Measurements from ENCODE around the gene COPRS.

Gene COPRS

DNA sequence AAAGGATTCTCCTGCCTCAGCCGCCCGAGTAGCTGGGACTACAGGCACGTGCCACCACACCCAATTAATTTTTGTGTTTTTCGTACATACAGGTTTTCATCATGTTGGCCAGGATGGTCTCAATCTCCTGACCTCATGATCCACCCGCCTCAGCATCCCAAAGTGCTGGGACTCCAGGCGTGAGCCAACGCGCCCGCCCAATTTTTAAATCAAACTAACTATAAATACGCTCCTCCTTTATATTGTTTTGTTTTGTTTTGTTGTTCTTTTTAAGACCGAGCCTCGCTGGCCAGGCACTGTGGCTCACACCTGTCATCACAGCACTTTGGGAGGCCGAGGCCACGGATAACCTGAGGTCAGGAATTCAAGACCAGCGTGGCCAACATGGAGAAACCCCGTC lies 44.4 kb upstream of the COPRS start:
- H3K36me3 ChIP-seq (ENCODE audit: insufficient read depth, low read length): 0 out of 2 replicates have a peak, but pooled peaks cover 4% of the 10 kb centered on the region

DNA sequence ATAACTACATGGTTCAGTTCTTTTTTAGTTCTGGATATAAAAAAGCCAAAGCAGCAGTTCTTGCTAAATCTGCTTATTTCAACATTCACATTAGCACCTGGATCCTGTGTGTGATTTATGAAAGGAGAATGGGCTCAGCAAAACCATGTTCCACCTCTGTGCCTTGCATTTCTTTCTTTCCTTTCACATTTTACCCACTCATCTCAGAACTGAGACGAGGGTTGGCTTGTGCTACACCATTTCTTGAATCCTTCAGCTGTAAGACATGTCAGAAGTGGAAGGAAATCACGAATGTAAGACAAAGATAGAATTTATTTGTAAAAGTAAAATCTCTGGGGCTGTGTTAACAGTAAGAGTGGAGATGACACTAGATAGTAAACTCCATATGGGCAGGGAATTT lies 43.6 kb upstream of the COPRS start:
- Histone ChIP-seq H4K20me1 (ENCODE audit: insufficient read depth, low read length, poor library complexity, severe bottlenecking) (peaks cover 16% of the 10 kb centered on the region), H3K36me3 (ENCODE audit: insufficient read depth, low read length) (0 out of 2 replicates have a peak, but pooled peaks cover 4% of the 10 kb centered on the region), H3K79me2 (ENCODE audit: insufficient read depth, low read length) (peaks cover 38% of the 10 kb centered on the region), H3K27me3 (ENCODE audit: insufficient read depth, low read length, poor library complexity, severe bottlenecking) (no peaks in the 10 kb centered on the region), H3K9me3 (ENCODE audit: insufficient read depth, low read depth, low read length) (no peaks in the 10 kb centered on the region), H3K4me1 (ENCODE audit: insufficient read depth, low read length, poor library complexity, severe bottlenecking) (peaks cover 7% of the 10 kb centered on the region), H3F3A (ENCODE audit: low read depth) (no peaks in the 10 kb centered on the region), H3K9me2 (replicated peaks; ENCODE audit: low read depth, low read length) (no peaks in the 10 kb centered on the region), H3K9ac (ENCODE audit: low read depth, low read length, poor library complexity, severe bottlenecking) (no peak overlapping the region), H3K4me2 (ENCODE audit: low read depth, low read length, poor library complexity, severe bottlenecking) (no peak overlapping the region), H2AFZ (ENCODE audit: low read length) (peak overlapping the region; percentile 77; the same call in 1 of the 2 replicates), H3K4me3 (ENCODE audit: low read length, poor library complexity, severe bottlenecking) (no peak overlapping the region)
- TF ChIP-seq, protein P1, sequence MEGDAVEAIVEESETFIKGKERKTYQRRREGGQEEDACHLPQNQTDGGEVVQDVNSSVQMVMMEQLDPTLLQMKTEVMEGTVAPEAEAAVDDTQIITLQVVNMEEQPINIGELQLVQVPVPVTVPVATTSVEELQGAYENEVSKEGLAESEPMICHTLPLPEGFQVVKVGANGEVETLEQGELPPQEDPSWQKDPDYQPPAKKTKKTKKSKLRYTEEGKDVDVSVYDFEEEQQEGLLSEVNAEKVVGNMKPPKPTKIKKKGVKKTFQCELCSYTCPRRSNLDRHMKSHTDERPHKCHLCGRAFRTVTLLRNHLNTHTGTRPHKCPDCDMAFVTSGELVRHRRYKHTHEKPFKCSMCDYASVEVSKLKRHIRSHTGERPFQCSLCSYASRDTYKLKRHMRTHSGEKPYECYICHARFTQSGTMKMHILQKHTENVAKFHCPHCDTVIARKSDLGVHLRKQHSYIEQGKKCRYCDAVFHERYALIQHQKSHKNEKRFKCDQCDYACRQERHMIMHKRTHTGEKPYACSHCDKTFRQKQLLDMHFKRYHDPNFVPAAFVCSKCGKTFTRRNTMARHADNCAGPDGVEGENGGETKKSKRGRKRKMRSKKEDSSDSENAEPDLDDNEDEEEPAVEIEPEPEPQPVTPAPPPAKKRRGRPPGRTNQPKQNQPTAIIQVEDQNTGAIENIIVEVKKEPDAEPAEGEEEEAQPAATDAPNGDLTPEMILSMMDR (conservative IDR thresholded peaks at IDR 0.05; ENCODE audit: low read length): no peak
- no peak for TF ChIP-seq EZH2phosphoT487 (IDR thresholded peaks at IDR 0.05; ENCODE audit: borderline replicate concordance)

More for the DNA sequence above, 44.4 kb upstream of the COPRS start:
- H3K79me2 ChIP-seq (ENCODE audit: insufficient read depth, low read length): peaks cover 31% of the 10 kb centered on the region
- no peak overlapping the region for H3K4me2 ChIP-seq (ENCODE audit: low read depth, low read length, poor library complexity, severe bottlenecking)
- H3K27me3 ChIP-seq (ENCODE audit: insufficient read depth, low read length, poor library complexity, severe bottlenecking): no peaks in the 10 kb centered on the region
- no peak overlapping the region for H3K4me3 ChIP-seq (ENCODE audit: low read length, poor library complexity, severe bottlenecking)
- no peak overlapping the region for H2AFZ ChIP-seq (ENCODE audit: low read length)
- H3K9me2 ChIP-seq (replicated peaks; ENCODE audit: low read depth, low read length): no peaks in the 10 kb centered on the region
- H4K20me1 ChIP-seq (ENCODE audit: insufficient read depth, low read length, poor library complexity, severe bottlenecking): peaks cover 16% of the 10 kb centered on the region
- H3K9me3 ChIP-seq (ENCODE audit: insufficient read depth, low read depth, low read length): no peaks in the 10 kb centered on the region
- H3F3A ChIP-seq (ENCODE audit: low read depth): no peaks in the 10 kb centered on the region
- H3K4me1 ChIP-seq (ENCODE audit: insufficient read depth, low read length, poor library complexity, severe bottlenecking): peaks cover 7% of the 10 kb centered on the region
- H3K9ac ChIP-seq (ENCODE audit: low read depth, low read length, poor library complexity, severe bottlenecking): no peak overlapping the region
- TF ChIP-seq, protein P1 (conservative IDR thresholded peaks at IDR 0.05; ENCODE audit: low read length): no peak
- TF ChIP-seq EZH2phosphoT487 (IDR thresholded peaks at IDR 0.05; ENCODE audit: borderline replicate concordance): no peak

DNA sequence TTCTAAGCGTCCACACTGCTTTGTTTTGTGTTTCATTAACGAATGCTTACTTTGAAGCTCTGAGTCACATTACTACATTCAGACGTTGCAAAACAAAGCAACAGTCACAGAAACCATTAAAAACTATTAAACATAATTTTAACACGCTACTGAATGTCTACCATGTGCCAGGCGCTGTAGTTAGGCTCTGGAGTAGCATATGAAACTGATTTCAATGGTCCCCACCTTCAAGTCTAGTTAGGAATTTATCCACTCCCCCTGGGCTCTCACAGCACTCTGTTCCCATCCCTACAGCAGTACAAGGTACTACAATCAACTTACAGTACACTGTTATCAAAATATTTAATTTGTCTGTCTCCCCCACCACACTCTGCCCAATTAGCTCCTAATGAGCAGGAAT lies 41.8 kb upstream of the COPRS start:
- Histone ChIP-seq H3K36me3 (ENCODE audit: insufficient read depth, low read length) (peaks cover 9% of the 10 kb centered on the region; the same call in 1 of the 2 replicates), H3K4me2 (ENCODE audit: low read depth, low read length, poor library complexity, severe bottlenecking) (peak overlapping the region; percentile 95), H3K9ac (ENCODE audit: low read depth, low read length, poor library complexity, severe bottlenecking) (peak overlapping the region; percentile 83), H3K4me3 (ENCODE audit: low read length, poor library complexity, severe bottlenecking) (peak overlapping the region; percentile 99), H3F3A (ENCODE audit: low read depth) (no peaks in the 10 kb centered on the region), H3K4me1 (ENCODE audit: insufficient read depth, low read length, poor library complexity, severe bottlenecking) (peaks cover 7% of the 10 kb centered on the region), H3K79me2 (ENCODE audit: insufficient read depth, low read length) (peaks cover 40% of the 10 kb centered on the region), H3K9me2 (replicated peaks; ENCODE audit: low read depth, low read length) (no peaks in the 10 kb centered on the region), H3K27me3 (ENCODE audit: insufficient read depth, low read length, poor library complexity, severe bottlenecking) (no peaks in the 10 kb centered on the region), H3K9me3 (ENCODE audit: insufficient read depth, low read depth, low read length) (no peaks in the 10 kb centered on the region), H4K20me1 (ENCODE audit: insufficient read depth, low read length, poor library complexity, severe bottlenecking) (peaks cover 16% of the 10 kb centered on the region), H2AFZ (ENCODE audit: low read length) (peak overlapping the region; percentile 84; the same call in 1 of the 2 replicates)
- no peak for TF ChIP-seq EZH2phosphoT487 (IDR thresholded peaks at IDR 0.05; ENCODE audit: borderline replicate concordance)
- TF ChIP-seq, protein P1 (conservative IDR thresholded peaks at IDR 0.05; ENCODE audit: low read length): no peak
